Adrenal gland (tissue), 12 donors: ENCODE data around the gene SIX5. TPM values are rescaled to one million over a fixed set of nuclear protein-coding genes. Genes with fewer than 3 reads are reported as not detected.

Experiments
- DNase-seq, 7 donors: peaks; one replicate each; pipeline ENCODE4 v3.0.0-alpha.2; 2019 to 2020
- H3K27ac ChIP-seq, 5 donors: fragments of 200-600 bp; sonication (generic) in 4 of 5; 1 replicate in 3 of 5; 2 replicates in 2 of 5; pipeline versions ENCODE4 v1.5.1 to v1.8.0; 2016 to 2020; ENCODE audit warnings: mild to moderate bottlenecking in 1 of 5
- H3K27me3 ChIP-seq: fragments of 200-600 bp; 2 replicates; pipeline ENCODE4 v1.8.0; 2021
- H3K36me3 ChIP-seq, 2 donors: fragments of 200-600 bp; replicated peaks in 1 of 2; 1 replicate in 1 of 2; 2 replicates in 1 of 2; pipeline versions ENCODE4 v1.5.1 to v1.8.0; 2018 to 2022
- H3K4me1 ChIP-seq, 2 donors: fragments of 200-600 bp; replicated peaks in 1 of 2; 1 replicate in 1 of 2; 2 replicates in 1 of 2; pipeline versions ENCODE4 v1.5.1 to v1.8.0; 2018 to 2021
- H3K4me3 ChIP-seq, 4 donors: fragments of 200-600 bp; sonication (generic) in 3 of 4; one replicate each; pipeline ENCODE4 v1.5.1; 2016 to 2018
- H3K9me3 ChIP-seq, 3 donors: fragments of 200-600 bp; sonication (generic) in 1 of 3; replicated peaks in 1 of 3; 1 replicate in 2 of 3; 2 replicates in 1 of 3; pipeline versions ENCODE4 v1.5.1 to v1.8.0; 2016 to 2021
- POLR2A ChIP-seq, 2 donors: fragments of 450-650 bp; IDR thresholded peaks; one replicate each; pipeline ENCODE4 v1.6.1; 2017; ENCODE audit warnings: antibody characterized with exemption in 2 of 2, mild to moderate bottlenecking in 2 of 2, moderate library complexity in 1 of 2
- WGBS, 4 donors: extraction: QIAGEN DNeasy Blood & Tissue Kit in 2 of 4; methylation state at CpG; one replicate each; pipeline versions ENCODE4 v1.1.5 to v1.1.7; 2013 to 2017; 5-methylcytosine and 5-hydroxymethylcytosine counted together
- intact Hi-C, 2 donors: fragments of 100-400 bp; cut with DNase I; formaldehyde crosslinking; loops; one replicate each; pipeline versions ENCODE4 v1.14.1 to v1.15.0; 2022 to 2023
- polyA plus RNA-seq, 3 donors: library from polyadenylated mRNA; stranded (reverse); fragments of 200-250 nt in 2 of 3; fragments of 350-450 nt in 1 of 3; fragmentation: Illumina TruSeq in 1 of 3; extraction: RNeasy Lipid Tissue Mini Kit (QIAGEN cat#74804) in 1 of 3; gene quantifications; one replicate each; pipeline ENCODE4 v1.2.3, GENCODE V29; 2013 to 2014
- total RNA-seq, 9 donors: library from RNA; depleted of rRNA in 4 of 9; stranded (reverse); fragments of >200 nt in 4 of 9; fragments of 120-200 nt in 1 of 9; fragmentation: NEBNext Ultra II Directional in 1 of 9; extraction: Animal tissue kit (Norgen Biotek cat#: 25700) in 1 of 9; gene quantifications; one replicate each; pipeline versions ENCODE4 v1.1.0 to v1.2.4, GENCODE V29; 2013 to 2023
- TF ChIP-seq, protein P1 (sequence below), 6 experiments: fragments of 450-650 bp in 4 of 6; fragments of 200-600 bp in 2 of 6; sonication (generic) in 1 of 6; IDR thresholded peaks; 1 replicate in 5 of 6; 2 replicates in 1 of 6; pipeline versions ENCODE4 v1.5.1 to v1.8.0; 2016 to 2021; ENCODE audit warnings: antibody characterized with exemption in 6 of 6, mild to moderate bottlenecking in 2 of 6, moderate library complexity in 1 of 6
- donor health status: healthy with polysubstance abuse.
- donor health status: Bipolar disorder and iron deficiency.
- donor health status: DM: yes; HTN: yes; CAD: no.
- donor health status: DM: no; HTN: no; CAD: no.
- donor health status: DM: no; HTN: no; CAD: no.
- donor health status: DM: yes; HTN: yes; CAD: no.

SIX5 gene
- total and polyA plus RNA-seq, 12 donors, result 6.2 to 69.1 (median 27.1) TPM

DNA sequence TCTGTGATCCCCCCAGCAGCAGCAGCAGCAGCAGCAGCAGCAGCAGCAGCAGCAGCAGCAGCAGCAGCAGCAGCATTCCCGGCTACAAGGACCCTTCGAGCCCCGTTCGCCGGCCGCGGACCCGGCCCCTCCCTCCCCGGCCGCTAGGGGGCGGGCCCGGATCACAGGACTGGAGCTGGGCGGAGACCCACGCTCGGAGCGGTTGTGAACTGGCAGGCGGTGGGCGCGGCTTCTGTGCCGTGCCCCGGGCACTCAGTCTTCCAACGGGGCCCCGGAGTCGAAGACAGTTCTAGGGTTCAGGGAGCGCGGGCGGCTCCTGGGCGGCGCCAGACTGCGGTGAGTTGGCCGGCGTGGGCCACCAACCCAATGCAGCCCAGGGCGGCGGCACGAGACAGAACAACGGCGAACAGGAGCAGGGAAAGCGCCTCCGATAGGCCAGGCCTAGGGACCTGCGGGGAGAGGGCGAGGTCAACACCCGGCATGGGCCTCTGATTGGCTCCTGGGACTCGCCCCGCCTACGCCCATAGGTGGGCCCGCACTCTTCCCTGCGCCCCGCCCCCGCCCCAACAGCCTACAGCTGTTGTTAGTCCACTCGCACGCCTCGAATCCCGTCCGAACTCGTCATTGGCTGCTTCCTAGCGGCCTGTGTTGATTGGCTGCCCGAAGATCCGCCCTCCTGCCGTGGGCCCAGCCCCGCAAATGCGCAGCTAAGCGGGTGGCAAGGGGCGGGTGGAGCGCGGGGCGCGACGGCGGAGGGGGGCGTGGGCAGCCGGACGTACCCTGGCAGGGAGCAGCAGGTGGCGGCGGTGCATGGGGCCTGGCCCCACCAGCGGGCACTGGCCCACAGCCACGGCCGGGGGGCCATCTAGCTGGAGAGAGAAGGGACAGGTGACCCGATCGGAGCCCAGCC lies 1.4 kb upstream of the SIX5 start:
- intact Hi-C loops, result no loop called here

DNA sequence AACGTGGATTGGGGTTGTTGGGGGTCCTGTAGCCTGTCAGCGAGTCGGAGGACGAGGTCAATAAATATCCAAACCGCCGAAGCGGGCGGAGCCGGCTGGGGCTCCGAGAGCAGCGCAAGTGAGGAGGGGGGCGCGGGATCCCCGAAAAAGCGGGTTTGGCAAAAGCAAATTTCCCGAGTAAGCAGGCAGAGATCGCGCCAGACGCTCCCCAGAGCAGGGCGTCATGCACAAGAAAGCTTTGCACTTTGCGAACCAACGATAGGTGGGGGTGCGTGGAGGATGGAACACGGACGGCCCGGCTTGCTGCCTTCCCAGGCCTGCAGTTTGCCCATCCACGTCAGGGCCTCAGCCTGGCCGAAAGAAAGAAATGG lies 754 bp upstream of the SIX5 start:
- intact Hi-C loops, result loop anchor here in 1 of 2 donors (5.0 kb wide), 1 partner anchor 58 kb away; no protein-coding TSS in a partner anchor
- Histone ChIP-seq H3K9me3 (no peaks in the 10 kb centered on the region), H3K4me3 (peak overlapping the region in 3 of 4 donors; percentile 30 to 86 (median 68)), H3K36me3 (peaks cover 0 to 13% of the 10 kb centered on the region in 2 donors), H3K4me1 (peaks cover 7 to 24% of the 10 kb centered on the region in 2 donors), H3K27ac (peak overlapping the region; percentile 75 to 92 (median 90)), H3K27me3 (no peaks in the 10 kb centered on the region)
- no peak for TF ChIP-seq POLR2A (IDR thresholded peaks at IDR 0.05)
- TF ChIP-seq, protein P1, sequence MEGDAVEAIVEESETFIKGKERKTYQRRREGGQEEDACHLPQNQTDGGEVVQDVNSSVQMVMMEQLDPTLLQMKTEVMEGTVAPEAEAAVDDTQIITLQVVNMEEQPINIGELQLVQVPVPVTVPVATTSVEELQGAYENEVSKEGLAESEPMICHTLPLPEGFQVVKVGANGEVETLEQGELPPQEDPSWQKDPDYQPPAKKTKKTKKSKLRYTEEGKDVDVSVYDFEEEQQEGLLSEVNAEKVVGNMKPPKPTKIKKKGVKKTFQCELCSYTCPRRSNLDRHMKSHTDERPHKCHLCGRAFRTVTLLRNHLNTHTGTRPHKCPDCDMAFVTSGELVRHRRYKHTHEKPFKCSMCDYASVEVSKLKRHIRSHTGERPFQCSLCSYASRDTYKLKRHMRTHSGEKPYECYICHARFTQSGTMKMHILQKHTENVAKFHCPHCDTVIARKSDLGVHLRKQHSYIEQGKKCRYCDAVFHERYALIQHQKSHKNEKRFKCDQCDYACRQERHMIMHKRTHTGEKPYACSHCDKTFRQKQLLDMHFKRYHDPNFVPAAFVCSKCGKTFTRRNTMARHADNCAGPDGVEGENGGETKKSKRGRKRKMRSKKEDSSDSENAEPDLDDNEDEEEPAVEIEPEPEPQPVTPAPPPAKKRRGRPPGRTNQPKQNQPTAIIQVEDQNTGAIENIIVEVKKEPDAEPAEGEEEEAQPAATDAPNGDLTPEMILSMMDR (IDR thresholded peaks at IDR 0.05), result no peak
- 0 to 1% (median 0%) methylated on average over 18 to 28 of the region's 28 CpGs for WGBS, 4 donors
- peak; percentile 68 to 87 (median 73) for DNase-seq

More for the DNA sequence above, 1.4 kb upstream of the SIX5 start:
- peak; percentile 97 to 99 (median 99) for DNase-seq
- H3K27me3 ChIP-seq, result no peaks in the 10 kb centered on the region
- H3K4me1 ChIP-seq, result peaks cover 7 to 24% of the 10 kb centered on the region in 2 donors
- TF ChIP-seq, protein P1 (IDR thresholded peaks at IDR 0.05), result peak; percentile 83 to 97 (median 92)
- peak; percentile 51 to 70 for TF ChIP-seq POLR2A (IDR thresholded peaks at IDR 0.05)
- H3K4me3 ChIP-seq, result peak overlapping the region in 2 of 4 donors; percentile 30 to 86
- H3K36me3 ChIP-seq, result peaks cover 0 to 17% of the 10 kb centered on the region in 2 donors
- H3K9me3 ChIP-seq, result no peaks in the 10 kb centered on the region
- H3K27ac ChIP-seq, result peak overlapping the region; percentile 75 to 92 (median 90)
- WGBS, 4 donors, result 1 to 13% (median 6%) methylated on average over 7 to 79 of the region's 79 CpGs

DNA sequence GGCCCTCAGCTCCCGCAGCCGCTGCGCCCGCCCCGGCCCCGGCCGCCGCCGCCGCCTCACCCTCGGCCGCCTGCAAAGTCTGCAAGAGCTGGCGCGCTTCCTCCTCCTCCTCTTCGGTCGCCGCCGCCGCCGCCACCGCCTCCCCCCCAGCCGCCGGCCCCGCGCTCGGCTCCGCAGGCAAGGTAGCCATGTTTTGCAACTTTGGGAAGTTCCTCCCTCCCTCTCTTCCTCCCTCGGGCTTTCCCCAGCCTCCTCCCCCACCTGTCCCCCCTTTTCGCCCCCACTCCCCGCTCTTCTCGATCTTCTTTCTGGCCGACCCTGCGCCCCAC lies 433 bp downstream of the SIX5 start:
- Histone ChIP-seq H3K27me3 (no peaks in the 10 kb centered on the region), H3K27ac (peak overlapping the region; percentile 92 to 98 (median 94)), H3K4me1 (peaks cover 7 to 24% of the 10 kb centered on the region in 2 donors), H3K36me3 (peaks cover 0 to 8% of the 10 kb centered on the region in 2 donors), H3K9me3 (no peaks in the 10 kb centered on the region), H3K4me3 (peak overlapping the region; percentile 56 to 89 (median 81))
- peak in 3 of 7 donors; percentile 56 to 70 (median 67) for DNase-seq
- WGBS, 4 donors, result 0 to 2% (median 1%) methylated on average over 7 to 32 of the region's 33 CpGs
- intact Hi-C loops, result loop anchor here in 1 of 2 donors (5.0 kb wide), 1 partner anchor 56 kb away; no protein-coding TSS in a partner anchor
- no peak for TF ChIP-seq POLR2A (IDR thresholded peaks at IDR 0.05)
- TF ChIP-seq, protein P1 (IDR thresholded peaks at IDR 0.05), result no peak

DNA sequence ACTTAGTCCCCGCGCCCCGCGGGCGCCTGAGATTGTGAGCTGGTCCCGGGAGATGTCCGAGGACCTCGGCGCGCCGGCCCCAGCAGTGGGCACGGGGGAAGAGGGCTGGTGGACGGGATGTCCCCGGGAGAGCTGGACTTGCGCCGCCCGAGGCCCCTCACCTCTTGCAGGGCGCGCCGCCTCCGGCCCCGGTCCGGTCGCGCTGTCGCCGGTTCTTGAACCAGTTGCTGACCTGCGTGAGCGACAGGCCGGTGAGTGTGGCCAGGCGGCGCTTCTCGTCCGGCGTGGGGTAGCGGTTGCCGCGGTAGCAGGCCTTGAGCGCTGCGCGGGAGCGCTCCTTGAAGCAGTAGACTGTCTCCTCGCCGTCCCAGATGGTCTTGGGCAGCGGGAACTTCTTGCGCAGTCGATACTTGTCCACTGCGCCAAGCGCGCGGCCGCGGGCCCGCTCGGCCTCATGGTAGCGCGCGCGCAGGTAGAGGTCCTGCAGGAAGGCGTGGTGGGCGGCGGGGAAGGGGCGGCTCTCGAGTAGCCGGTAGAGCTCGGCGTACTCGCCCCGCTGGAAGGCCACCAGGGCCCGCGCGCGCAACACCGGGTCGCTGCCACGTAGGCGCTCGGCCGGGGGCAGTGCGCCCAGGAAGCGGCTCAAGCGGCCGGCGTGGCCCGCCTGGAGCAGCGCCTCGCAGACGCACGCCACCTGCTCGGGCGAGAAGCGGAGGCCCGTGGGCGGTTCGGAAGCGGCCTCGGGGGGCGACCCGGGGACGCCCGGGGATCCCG lies 984 bp downstream of the SIX5 start:
- 1% methylated on average over 102 of the region's 102 CpGs; no CpG with 5 or more reads in 2 of the 4 donors for WGBS, 4 donors
- Histone ChIP-seq H3K27me3 (no peaks in the 10 kb centered on the region), H3K4me3 (peak overlapping the region; percentile 56 to 89 (median 81)), H3K27ac (peak overlapping the region; percentile 92 to 98 (median 94)), H3K9me3 (no peaks in the 10 kb centered on the region), H3K4me1 (peaks cover 7 to 24% of the 10 kb centered on the region in 2 donors), H3K36me3 (peaks cover 0 to 8% of the 10 kb centered on the region in 2 donors)
- peak; percentile 27 to 55 for TF ChIP-seq POLR2A (IDR thresholded peaks at IDR 0.05)
- TF ChIP-seq, protein P1 (IDR thresholded peaks at IDR 0.05), result no peak
- intact Hi-C loops, result loop anchor here in 1 of 2 donors (5.0 kb wide), 1 partner anchor 56 kb away; no protein-coding TSS in a partner anchor
- peak; percentile 71 to 81 (median 75) for DNase-seq
